Vagina (tissue), 2 donors: Measurements from ENCODE around the gene NKX1-2. TPM values are rescaled to one million over a fixed set of nuclear protein-coding genes. Genes with fewer than 3 reads are reported as not detected.

Source experiments
- DNase-seq, 2 donors: peaks; one replicate each; pipeline ENCODE4 v3.0.0-alpha.2; 2017; ENCODE audit errors: extremely low spot score in 2 of 2
- H3K27ac ChIP-seq: fragments of 200-600 bp; sonication (generic); one replicate; pipeline ENCODE4 v1.5.1; 2019
- H3K27me3 ChIP-seq: fragments of 200-600 bp; sonication (generic); one replicate; pipeline ENCODE4 v1.5.1; 2019
- H3K36me3 ChIP-seq, 2 donors: fragments of 200-600 bp; sonication (generic); one replicate each; pipeline ENCODE4 v1.5.1; 2017 to 2019
- H3K4me1 ChIP-seq: fragments of 200-600 bp; sonication (generic); one replicate; pipeline ENCODE4 v1.5.1; 2019
- H3K4me3 ChIP-seq, 2 donors: fragments of 200-600 bp; sonication (generic); 1 replicate in 1 of 2; 2 replicates in 1 of 2; pipeline ENCODE4 v1.5.1; 2016 to 2019
- H3K9me3 ChIP-seq: fragments of 200-600 bp; sonication (generic); one replicate; pipeline ENCODE4 v1.5.1; 2019
- CTCF ChIP-seq, 3 experiments: fragments of 450-650 bp in 2 of 3; fragments of 200-600 bp in 1 of 3; sonication (generic) in 1 of 3; IDR thresholded peaks; one replicate each; pipeline ENCODE4 v1.5.1; 2017 to 2019; ENCODE audit warnings: antibody characterized with exemption in 3 of 3, mild to moderate bottlenecking in 2 of 3, moderate library complexity in 2 of 3
- POLR2A ChIP-seq, 2 donors: fragments of 450-650 bp; IDR thresholded peaks; one replicate each; pipeline ENCODE4 v1.6.1; 2017; ENCODE audit warnings: antibody characterized with exemption in 2 of 2, mild to moderate bottlenecking in 2 of 2, moderate library complexity in 2 of 2
- POLR2AphosphoS5 ChIP-seq, 2 donors: sonication (generic); formaldehyde crosslinking; IDR thresholded peaks; one replicate each; pipeline ENCODE4 v1.9.0; 2017; ENCODE audit warnings: antibody characterized with exemption in 2 of 2, mild to moderate bottlenecking in 2 of 2, low read depth in 1 of 2; ENCODE audit not compliant: insufficient read depth in 1 of 2
- intact Hi-C: fragments of 100-400 bp; cut with DNase I; formaldehyde crosslinking; loops from one replicate; pipeline ENCODE4 v1.15.1; 2023
- total RNA-seq: library from RNA; depleted of rRNA; stranded (reverse); fragments of >200 nt; gene quantifications from one replicate; pipeline ENCODE4 v1.2.3, GENCODE V29; 2016

NKX1-2 gene
- total RNA-seq, 1 donor from 2014 or later: 0.98 TPM

DNA sequence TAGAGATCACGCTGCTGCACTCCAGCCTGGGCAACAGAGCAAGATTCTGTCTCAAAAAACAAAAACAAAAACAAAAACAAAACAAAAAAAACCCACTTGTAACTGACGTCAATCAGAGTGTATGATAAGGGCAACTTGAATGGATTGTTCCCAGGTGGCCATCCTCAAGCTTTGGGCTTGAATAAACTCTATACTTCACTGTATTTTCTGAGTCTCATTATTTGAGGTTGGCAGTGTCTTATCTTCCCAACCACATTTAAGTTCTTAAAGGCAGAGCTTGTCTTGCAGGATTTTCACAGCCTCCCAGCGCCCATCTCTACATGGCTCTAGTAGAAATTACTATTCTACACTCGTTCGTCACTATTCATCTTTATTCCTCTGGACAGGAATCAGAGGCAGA, 26.0 kb downstream of the NKX1-2 start:
- DNase-seq: no peak
- no peak overlapping the region for H3K4me3 ChIP-seq
- no peak overlapping the region for H3K27ac ChIP-seq
- TF ChIP-seq CTCF (IDR thresholded peaks at IDR 0.05): no peak
- H3K4me1 ChIP-seq: peaks cover 5% of the 10 kb centered on the region
- intact Hi-C loops: no loop called here
- H3K36me3 ChIP-seq: no peaks in the 10 kb centered on the region
- H3K27me3 ChIP-seq: no peaks in the 10 kb centered on the region
- no peaks in the 10 kb centered on the region for H3K9me3 ChIP-seq

GRCh38 chr10:124422742-124423141, 27.1 kb downstream of the NKX1-2 start:
- TF ChIP-seq POLR2AphosphoS5 (IDR thresholded peaks at IDR 0.05; ENCODE audit: insufficient read depth in 1 of 2, low read depth in 1 of 2) (no peak), POLR2A (IDR thresholded peaks at IDR 0.05) (no peak)
- Histone ChIP-seq H3K4me1 (peaks cover 7% of the 10 kb centered on the region), H3K27ac (no peak overlapping the region), H3K9me3 (no peaks in the 10 kb centered on the region), H3K4me3 (no peak overlapping the region), H3K27me3 (no peaks in the 10 kb centered on the region), H3K36me3 (no peaks in the 10 kb centered on the region)
- intact Hi-C loops: no loop called here
- no peak for DNase-seq

GRCh38 chr10:124420254-124420653, 29.6 kb downstream of the NKX1-2 start:
- intact Hi-C loops: no loop called here
- TF ChIP-seq POLR2AphosphoS5 (IDR thresholded peaks at IDR 0.05; ENCODE audit: insufficient read depth in 1 of 2, low read depth in 1 of 2): no peak
- no peak for TF ChIP-seq POLR2A (IDR thresholded peaks at IDR 0.05)
- no peak for TF ChIP-seq CTCF (IDR thresholded peaks at IDR 0.05)
- Histone ChIP-seq H3K4me1 (peaks cover 32% of the 10 kb centered on the region), H3K27me3 (no peaks in the 10 kb centered on the region), H3K36me3 (no peaks in the 10 kb centered on the region), H3K4me3 (no peak overlapping the region), H3K27ac (no peak overlapping the region), H3K9me3 (no peaks in the 10 kb centered on the region)
- DNase-seq: no peak

GRCh38 chr10:124419635-124420034, 30.2 kb downstream of the NKX1-2 start:
- Histone ChIP-seq H3K36me3 (no peaks in the 10 kb centered on the region), H3K27me3 (no peaks in the 10 kb centered on the region), H3K9me3 (no peaks in the 10 kb centered on the region), H3K4me1 (peaks cover 38% of the 10 kb centered on the region), H3K27ac (no peak overlapping the region), H3K4me3 (no peak overlapping the region)
- intact Hi-C loops: no loop called here
- no peak for DNase-seq
- no peak for TF ChIP-seq CTCF (IDR thresholded peaks at IDR 0.05)
- TF ChIP-seq POLR2A (IDR thresholded peaks at IDR 0.05): no peak
- no peak for TF ChIP-seq POLR2AphosphoS5 (IDR thresholded peaks at IDR 0.05; ENCODE audit: insufficient read depth in 1 of 2, low read depth in 1 of 2)

GRCh38 chr10:124418726-124419501, 30.9 kb downstream of the NKX1-2 start, which contains the start of gene OAT:
OAT (minus strand) TSS chr10:124418923; CDS start chr10:124412171, 6,752 bp downstream.
- intact Hi-C loops: no loop called here
- H3K4me1 ChIP-seq: peaks cover 46% of the 10 kb centered on the region
- no peaks in the 10 kb centered on the region for H3K36me3 ChIP-seq
- H3K9me3 ChIP-seq: no peaks in the 10 kb centered on the region
- H3K27me3 ChIP-seq: no peaks in the 10 kb centered on the region
- peak; percentile 96 to 97 for DNase-seq
- peak; percentile 90 to 97 for TF ChIP-seq POLR2AphosphoS5 (IDR thresholded peaks at IDR 0.05; ENCODE audit: insufficient read depth in 1 of 2, low read depth in 1 of 2)
- TF ChIP-seq POLR2A (IDR thresholded peaks at IDR 0.05): peak; percentile 69 to 96
- peak in 2 of 3 experiments; percentile 17 to 36 for TF ChIP-seq CTCF (IDR thresholded peaks at IDR 0.05)
- H3K4me3 ChIP-seq: peak within 1 kb of the TSS; percentile 64 to 94
- peak within 1 kb of the TSS; percentile 85 for H3K27ac ChIP-seq
